ENCODE measurements around the gene DPP8.
"Not testable (repeated sequence)": the region's sequence is repeated elsewhere in the genome, so short reads cannot be mapped to it uniquely, and the experiment has no call there.

The DPP8 gene

GRCh38 chr15:65400760-65401610 lies 116.5 kb downstream of the DPP8 start:
- DNase-seq, result peak; percentile 92

GRCh38 chr15:65399997-65400396 lies 117.5 kb downstream of the DPP8 start:
- DNase-seq, result no peak

GRCh38 chr15:65399001-65399706 lies 118.3 kb downstream of the DPP8 start:
- DNase-seq, result no peak

GRCh38 chr15:65398486-65398885 lies 119.0 kb downstream of the DPP8 start:
- DNase-seq, result not testable (repeated sequence)

GRCh38 chr15:65396965-65397317 lies 120.5 kb downstream of the DPP8 start:
- no peak for DNase-seq

GRCh38 chr15:65396283-65396964 lies 121.1 kb downstream of the DPP8 start:
- DNase-seq, result peak; percentile 57

DNA sequence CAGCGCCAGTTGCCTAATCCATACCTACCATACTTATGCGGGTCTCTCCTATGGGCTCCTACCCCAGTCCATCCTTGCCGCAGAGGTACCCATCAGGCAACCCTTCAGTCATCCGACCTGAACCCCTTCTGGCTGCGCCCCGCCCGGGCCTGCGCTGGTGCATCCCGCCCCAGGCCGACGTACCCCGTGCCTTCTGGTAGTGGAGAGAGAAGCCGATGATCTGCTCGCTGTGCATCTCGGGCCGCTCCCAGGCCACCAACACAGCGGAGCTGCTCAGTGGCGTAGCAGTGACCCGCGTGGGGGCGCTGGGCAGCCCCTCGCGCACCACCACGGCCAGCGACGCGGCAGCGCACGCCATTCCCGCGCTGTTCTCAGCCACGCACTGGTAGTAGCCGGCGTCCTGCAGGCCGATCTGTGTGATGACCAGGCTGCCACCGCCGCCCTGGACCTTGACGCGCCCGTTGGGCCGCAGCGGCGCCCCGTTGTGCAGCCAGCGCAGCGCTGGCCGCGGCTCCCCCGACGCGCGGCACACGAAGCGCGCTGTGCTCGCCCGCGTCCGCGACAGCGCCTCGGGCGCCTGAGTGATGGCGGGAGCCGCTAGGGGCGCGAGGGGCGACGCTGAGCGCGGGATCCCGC lies 121.8 kb downstream of the DPP8 start:
- no peak for DNase-seq

- no peak for DNase-seq
These were observed 122.6 kb downstream of the DPP8 start for GRCh38 chr15:65394936-65395335.

GRCh38 chr15:65394280-65394789 lies 123.2 kb downstream of the DPP8 start:
- peak; percentile 35 for DNase-seq

DNA sequence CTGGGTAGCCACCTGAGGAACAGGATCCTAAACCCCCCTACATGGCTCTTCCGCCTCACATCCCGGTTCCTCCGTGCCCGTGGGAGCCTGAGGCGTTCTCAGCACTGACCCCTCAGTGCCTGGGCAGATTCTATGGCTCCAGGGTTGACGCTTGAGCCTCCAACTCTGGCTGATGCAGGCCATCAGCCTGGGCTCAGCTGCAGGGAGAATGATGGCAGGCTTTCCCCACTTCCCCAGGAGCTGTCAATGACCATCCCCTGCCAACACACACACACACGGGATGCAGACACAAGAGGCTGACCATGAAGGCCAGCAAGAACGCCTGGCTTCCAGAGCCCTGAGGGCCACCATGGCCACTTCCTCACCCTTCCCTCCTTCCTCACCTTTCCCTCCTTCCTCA lies 123.9 kb downstream of the DPP8 start:
- DNase-seq, result peak; percentile 34

DNA sequence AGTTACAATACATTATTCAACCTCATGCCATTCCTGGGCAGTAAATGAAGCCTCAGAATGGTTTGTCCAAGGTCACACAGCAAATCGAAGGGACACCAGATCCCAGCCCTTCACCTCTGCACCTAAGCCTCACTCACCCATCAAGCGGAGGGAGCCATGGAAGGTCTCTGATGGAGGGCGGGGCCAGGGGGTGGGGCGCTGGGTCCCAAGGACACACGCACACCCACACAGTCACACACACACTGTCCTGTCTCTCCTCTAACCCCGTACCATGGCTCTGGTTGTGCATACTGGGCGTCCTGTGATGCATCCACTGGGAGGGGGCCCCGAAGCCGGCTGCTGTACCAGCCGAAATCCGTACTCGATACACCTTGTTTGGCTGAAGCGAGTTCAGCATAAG lies 124.4 kb downstream of the DPP8 start:
- DNase-seq, result no peak

All from islet precursor cell (in vitro differentiated cells).